AG04450 (cell line): ENCODE measurements around the gene GDAP1L1. TPM values are rescaled to one million over a fixed set of nuclear protein-coding genes. Genes with fewer than 3 reads are reported as not detected.

Experiments used
- CTCF ChIA-PET: fragments of 300-600, 350-600 bp; formaldehyde crosslinking; extraction: SDS; loops from one replicate; lab custom pipeline; 2022; ENCODE audit warnings: antibody characterized with exemption, inconsistent platforms; lab: Charles Lee
- POLR2A ChIA-PET: fragments of 350-600 bp; formaldehyde crosslinking; extraction: SDS; loops from one replicate; lab custom pipeline; 2021; ENCODE audit warnings: antibody characterized with exemption, inconsistent platforms; lab: Yijun Ruan, JAX
- DNase-seq: peaks from one replicate; pipeline ENCODE4 v3.0.0-alpha.2; 2011; ENCODE audit warnings: low read depth, low spot score
- H3K27ac ChIP-seq: one replicate; pipeline ENCODE4 v1.5.1; 2012; ENCODE audit warnings: low read depth, low read length, control low read depth
- H3K27me3 ChIP-seq: one replicate; pipeline ENCODE4 v1.6.0; 2012; ENCODE audit warnings: low read length; ENCODE audit not compliant: control insufficient read depth, insufficient read depth
- H3K4me3 ChIP-seq: 2 replicates; pipeline ENCODE4 v1.5.1; 2011; ENCODE audit warnings: mild to moderate bottlenecking, low read depth, low read length, control low read depth
- H3K9me3 ChIP-seq: 2 replicates; pipeline ENCODE4 v1.5.1; 2012; ENCODE audit warnings: low read length; ENCODE audit not compliant: control insufficient read depth, insufficient read depth
- polyA plus RNA-seq: library from polyadenylated mRNA; depleted of rRNA; stranded (reverse); fragments of >200 nt; gene quantifications from 2 replicates; pipeline ENCODE4 v1.2.3, GENCODE V29; 2011
- TF ChIP-seq, protein P1 (sequence below): IDR thresholded peaks from 2 replicates; pipeline ENCODE4 v1.5.1; 2011; ENCODE audit warnings: low read depth, low read length, control low read depth, inconsistent platforms

The GDAP1L1 gene
- polyA plus RNA-seq, 1 experiment, result not detected

DNA sequence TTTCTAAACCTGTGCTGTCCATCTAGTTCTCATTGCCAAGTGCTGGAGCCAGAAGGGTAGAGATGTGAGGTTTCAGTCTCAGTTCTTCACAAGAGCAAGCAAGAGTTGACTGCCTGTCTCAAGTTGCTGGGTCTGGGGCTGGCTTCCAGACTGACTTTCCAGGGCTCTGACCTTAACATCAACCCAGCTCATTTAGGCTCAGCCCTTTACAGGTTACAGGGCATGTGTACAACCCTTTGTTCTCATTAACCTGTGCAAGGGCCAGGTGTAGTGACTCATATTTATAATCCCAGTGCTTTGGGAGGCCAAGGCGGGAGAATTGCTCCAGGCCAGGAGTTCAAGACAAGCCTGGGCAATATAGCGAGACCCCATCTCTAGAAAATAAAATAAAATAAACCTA lies 33.3 kb downstream of the GDAP1L1 start:
- no peak overlapping the region for H3K27ac ChIP-seq
- H3K4me3 ChIP-seq, result no peak overlapping the region
- TF ChIP-seq, protein P1, sequence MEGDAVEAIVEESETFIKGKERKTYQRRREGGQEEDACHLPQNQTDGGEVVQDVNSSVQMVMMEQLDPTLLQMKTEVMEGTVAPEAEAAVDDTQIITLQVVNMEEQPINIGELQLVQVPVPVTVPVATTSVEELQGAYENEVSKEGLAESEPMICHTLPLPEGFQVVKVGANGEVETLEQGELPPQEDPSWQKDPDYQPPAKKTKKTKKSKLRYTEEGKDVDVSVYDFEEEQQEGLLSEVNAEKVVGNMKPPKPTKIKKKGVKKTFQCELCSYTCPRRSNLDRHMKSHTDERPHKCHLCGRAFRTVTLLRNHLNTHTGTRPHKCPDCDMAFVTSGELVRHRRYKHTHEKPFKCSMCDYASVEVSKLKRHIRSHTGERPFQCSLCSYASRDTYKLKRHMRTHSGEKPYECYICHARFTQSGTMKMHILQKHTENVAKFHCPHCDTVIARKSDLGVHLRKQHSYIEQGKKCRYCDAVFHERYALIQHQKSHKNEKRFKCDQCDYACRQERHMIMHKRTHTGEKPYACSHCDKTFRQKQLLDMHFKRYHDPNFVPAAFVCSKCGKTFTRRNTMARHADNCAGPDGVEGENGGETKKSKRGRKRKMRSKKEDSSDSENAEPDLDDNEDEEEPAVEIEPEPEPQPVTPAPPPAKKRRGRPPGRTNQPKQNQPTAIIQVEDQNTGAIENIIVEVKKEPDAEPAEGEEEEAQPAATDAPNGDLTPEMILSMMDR, result no peak
- ChIA-PET POLR2A (no interaction called here), CTCF (no interaction called here)
- no peak for DNase-seq
- H3K27me3 ChIP-seq, result no peaks in the 10 kb centered on the region
- no peaks in the 10 kb centered on the region for H3K9me3 ChIP-seq

- no peak overlapping the region for H3K27ac ChIP-seq
- ChIA-PET POLR2A (no interaction called here), CTCF (interaction anchor here (0.6 to 2.7 kb wide), 2 partner anchors 29 to 327 kb away, joined by 4 to 10 read pairs; partner anchors contain the start of gene FITM2)
- DNase-seq, result no peak
- H3K9me3 ChIP-seq, result no peaks in the 10 kb centered on the region
- H3K4me3 ChIP-seq, result no peak overlapping the region
- TF ChIP-seq, protein P1, result no peak
- no peaks in the 10 kb centered on the region for H3K27me3 ChIP-seq
These were observed 35.1 kb downstream of the GDAP1L1 start for GRCh38 chr20:44282192-44282591.

DNA sequence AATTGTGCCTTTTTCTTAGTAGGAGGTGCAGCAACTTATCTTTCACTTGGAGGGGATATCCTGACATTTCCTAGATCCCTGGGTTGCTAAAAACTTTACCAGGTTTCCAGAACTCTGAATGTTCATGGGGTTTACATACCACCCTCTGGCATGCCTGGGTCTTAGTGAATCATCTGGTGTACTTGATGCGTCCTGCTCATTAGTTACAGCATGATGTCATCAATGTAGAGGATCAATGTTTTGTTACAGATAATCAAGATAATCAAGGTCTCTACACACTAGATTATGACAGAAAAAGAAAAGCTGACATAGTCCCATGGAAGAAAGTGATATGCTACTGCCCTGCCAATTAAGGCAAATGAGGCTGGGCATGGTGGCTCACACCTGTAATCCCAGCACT lies 36.9 kb downstream of the GDAP1L1 start:
- ChIA-PET POLR2A (no interaction called here), CTCF (interaction anchor here (2.7 kb wide), 1 partner anchor 27 kb away, joined by 10 read pairs; the partner anchor contains the start of gene FITM2)
- TF ChIP-seq, protein P1, result no peak

GRCh38 chr20:44287272-44288097 lies 40.4 kb downstream of the GDAP1L1 start:
- no peak for DNase-seq
- Histone ChIP-seq H3K27ac (no peak overlapping the region), H3K27me3 (no peaks in the 10 kb centered on the region), H3K9me3 (no peaks in the 10 kb centered on the region), H3K4me3 (no peak overlapping the region)
- ChIA-PET POLR2A (no interaction called here), CTCF (no interaction called here)
- TF ChIP-seq, protein P1, result no peak

More for the DNA sequence above, 36.9 kb downstream of the GDAP1L1 start:
- no peak overlapping the region for H3K27ac ChIP-seq
- no peak overlapping the region for H3K4me3 ChIP-seq
- no peaks in the 10 kb centered on the region for H3K27me3 ChIP-seq
- no peaks in the 10 kb centered on the region for H3K9me3 ChIP-seq
- no peak for DNase-seq

GRCh38 chr20:44288252-44288651 lies 41.1 kb downstream of the GDAP1L1 start:
- TF ChIP-seq, protein P1, result no peak
- H3K27me3 ChIP-seq, result no peaks in the 10 kb centered on the region
- no peaks in the 10 kb centered on the region for H3K9me3 ChIP-seq
- no peak for DNase-seq
- POLR2A ChIA-PET, result no interaction called here
- H3K27ac ChIP-seq, result no peak overlapping the region
- H3K4me3 ChIP-seq, result no peak overlapping the region
- CTCF ChIA-PET, result no interaction called here
